Measurements from ENCODE around the gene CASZ1. TPM values are rescaled to one million over a fixed set of nuclear protein-coding genes. Genes with fewer than 3 reads are reported as not detected.

Gene CASZ1
- total RNA-seq, 4 donors from 2014 or later = 39.1 to 215 (median 115) TPM

DNA sequence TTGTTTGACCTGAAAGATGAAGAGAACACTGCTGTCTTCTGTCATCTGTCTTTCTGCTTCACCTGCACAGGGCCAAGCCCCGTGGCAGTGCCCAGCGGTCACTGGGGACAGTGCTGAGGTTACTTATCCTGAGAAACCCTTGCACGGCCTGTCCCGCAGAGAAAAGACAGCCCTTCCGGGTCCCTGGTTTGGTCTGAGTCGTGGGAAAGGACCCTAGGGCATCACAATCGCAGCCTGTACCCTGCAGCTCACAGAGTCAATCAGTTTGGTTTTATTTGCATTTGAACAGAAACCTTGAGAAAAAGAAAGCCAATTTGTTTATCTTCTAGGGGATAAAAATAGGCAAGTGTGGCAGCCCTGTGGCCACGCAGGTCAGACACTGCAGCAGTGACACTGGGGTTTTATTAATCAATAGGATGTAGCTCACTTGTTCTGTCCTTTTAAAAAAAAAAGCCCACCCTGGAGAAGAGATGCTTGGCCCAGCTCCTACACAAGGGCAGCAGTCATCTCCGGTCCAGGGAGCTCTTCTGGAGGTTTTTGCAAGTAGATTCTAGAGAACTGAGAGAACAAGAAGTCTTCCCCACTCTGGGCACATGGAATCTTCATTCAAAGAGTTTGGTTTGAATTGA lies 201.7 kb downstream of the CASZ1 start:
- 89 to 100% methylated on average over 1 to 9 of the region's 9 CpGs for WGBS, 2 donors (ENCODE audit: low coverage in 1 of 2)
- TF ChIP-seq POLR2AphosphoS5 (IDR thresholded peaks at IDR 0.05) (no peak), EP300 (IDR thresholded peaks at IDR 0.05; ENCODE audit: low read depth) (no peak), POLR2A (IDR thresholded peaks at IDR 0.05) (no peak)
- TF ChIP-seq, protein P1, sequence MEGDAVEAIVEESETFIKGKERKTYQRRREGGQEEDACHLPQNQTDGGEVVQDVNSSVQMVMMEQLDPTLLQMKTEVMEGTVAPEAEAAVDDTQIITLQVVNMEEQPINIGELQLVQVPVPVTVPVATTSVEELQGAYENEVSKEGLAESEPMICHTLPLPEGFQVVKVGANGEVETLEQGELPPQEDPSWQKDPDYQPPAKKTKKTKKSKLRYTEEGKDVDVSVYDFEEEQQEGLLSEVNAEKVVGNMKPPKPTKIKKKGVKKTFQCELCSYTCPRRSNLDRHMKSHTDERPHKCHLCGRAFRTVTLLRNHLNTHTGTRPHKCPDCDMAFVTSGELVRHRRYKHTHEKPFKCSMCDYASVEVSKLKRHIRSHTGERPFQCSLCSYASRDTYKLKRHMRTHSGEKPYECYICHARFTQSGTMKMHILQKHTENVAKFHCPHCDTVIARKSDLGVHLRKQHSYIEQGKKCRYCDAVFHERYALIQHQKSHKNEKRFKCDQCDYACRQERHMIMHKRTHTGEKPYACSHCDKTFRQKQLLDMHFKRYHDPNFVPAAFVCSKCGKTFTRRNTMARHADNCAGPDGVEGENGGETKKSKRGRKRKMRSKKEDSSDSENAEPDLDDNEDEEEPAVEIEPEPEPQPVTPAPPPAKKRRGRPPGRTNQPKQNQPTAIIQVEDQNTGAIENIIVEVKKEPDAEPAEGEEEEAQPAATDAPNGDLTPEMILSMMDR (IDR thresholded peaks at IDR 0.05) = no peak
- Histone ChIP-seq H3K27ac (no peak overlapping the region), H3K9me3 (no peaks in the 10 kb centered on the region), H3K4me1 (peaks cover 0 to 4% (median 0%) of the 10 kb centered on the region in 4 donors), H3K4me3 (no peak overlapping the region), H3K27me3 (no peaks in the 10 kb centered on the region), H3K36me3 (no peaks in the 10 kb centered on the region)
- in situ Hi-C loops (cut with MboI; ENCODE audit: low pct_ligation_motif_present in 1 of 4, low pct_unique_long_range_greater_than_20kb in 1 of 4, low sequenced_read_pairs in 3 of 4) = no loop called here
- DNase-seq = no peak
- intact Hi-C loops (cut with DNase I; ENCODE audit: low total_unique reads) = no loop called here

DNA sequence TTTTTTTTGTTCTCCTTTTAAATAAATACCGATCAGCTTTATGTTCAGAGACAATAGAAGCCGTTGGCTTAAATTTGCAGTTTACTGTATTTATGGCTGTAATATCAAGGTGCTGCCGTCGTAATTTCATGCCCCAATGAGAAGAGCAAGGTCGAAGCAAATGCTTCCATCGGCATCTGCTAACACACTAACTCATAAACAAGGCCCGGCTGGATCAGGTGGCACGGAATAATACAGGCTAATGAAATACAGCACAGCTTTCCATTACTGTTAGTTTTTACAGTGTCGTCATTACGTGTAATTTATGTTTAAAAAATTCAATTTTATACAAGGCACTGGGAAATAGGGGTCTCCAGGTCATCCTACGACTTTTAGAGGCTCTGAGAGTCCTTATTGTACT lies 202.7 kb downstream of the CASZ1 start:
- Histone ChIP-seq H3K27ac (no peak overlapping the region), H3K9me3 (no peaks in the 10 kb centered on the region), H3K27me3 (no peaks in the 10 kb centered on the region), H3K36me3 (no peaks in the 10 kb centered on the region), H3K4me3 (no peak overlapping the region), H3K4me1 (peaks cover 0 to 4% (median 0%) of the 10 kb centered on the region in 4 donors)
- in situ Hi-C loops (cut with MboI; ENCODE audit: low pct_ligation_motif_present in 1 of 4, low pct_unique_long_range_greater_than_20kb in 1 of 4, low sequenced_read_pairs in 3 of 4) = no loop called here
- WGBS, 2 donors (ENCODE audit: low coverage in 1 of 2) = 90 to 96% methylated on average over 9 to 11 of the region's 11 CpGs
- DNase-seq = no peak
- intact Hi-C loops (cut with DNase I; ENCODE audit: low total_unique reads) = no loop called here
- no peak for TF ChIP-seq POLR2AphosphoS5 (IDR thresholded peaks at IDR 0.05)
- TF ChIP-seq POLR2A (IDR thresholded peaks at IDR 0.05) = no peak
- TF ChIP-seq EP300 (IDR thresholded peaks at IDR 0.05; ENCODE audit: low read depth) = no peak
- TF ChIP-seq, protein P1 (IDR thresholded peaks at IDR 0.05) = no peak

DNA sequence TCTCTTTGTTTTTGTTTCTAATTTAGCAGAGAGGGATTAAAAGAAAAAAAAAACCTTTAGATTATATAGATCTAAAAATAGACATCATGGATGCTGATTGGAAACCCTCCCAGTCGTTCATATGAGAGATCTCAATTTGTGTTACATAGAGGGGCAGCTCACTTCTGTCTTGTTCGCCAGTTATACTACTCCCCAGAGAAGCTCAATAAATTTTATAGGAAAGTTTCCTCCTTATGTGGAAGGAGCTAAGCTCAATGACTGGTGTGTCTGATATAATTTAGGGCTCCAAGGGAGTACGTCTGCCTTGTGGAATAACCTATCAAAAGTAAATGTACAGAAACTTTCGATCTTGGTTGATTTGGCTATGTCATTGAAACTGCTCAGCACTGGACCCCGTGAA lies 204.1 kb downstream of the CASZ1 start:
- H3K27ac ChIP-seq = peak overlapping the region in 2 of 4 donors; percentile 1 to 35
- no peak overlapping the region for H3K4me3 ChIP-seq
- intact Hi-C loops (cut with DNase I; ENCODE audit: low total_unique reads) = no loop called here
- H3K4me1 ChIP-seq = peaks cover 0 to 4% (median 0%) of the 10 kb centered on the region in 4 donors
- in situ Hi-C loops (cut with MboI; ENCODE audit: low pct_ligation_motif_present in 1 of 4, low pct_unique_long_range_greater_than_20kb in 1 of 4, low sequenced_read_pairs in 3 of 4) = no loop called here
- 59 to 63% methylated on average over 5 of the region's 5 CpGs for WGBS, 2 donors (ENCODE audit: low coverage in 1 of 2)
- no peaks in the 10 kb centered on the region for H3K27me3 ChIP-seq
- no peak for TF ChIP-seq POLR2AphosphoS5 (IDR thresholded peaks at IDR 0.05)
- no peak for TF ChIP-seq EP300 (IDR thresholded peaks at IDR 0.05; ENCODE audit: low read depth)
- TF ChIP-seq, protein P1 (IDR thresholded peaks at IDR 0.05) = no peak
- no peak for TF ChIP-seq POLR2A (IDR thresholded peaks at IDR 0.05)
- no peaks in the 10 kb centered on the region for H3K36me3 ChIP-seq
- no peak for DNase-seq
- H3K9me3 ChIP-seq = no peaks in the 10 kb centered on the region

DNA sequence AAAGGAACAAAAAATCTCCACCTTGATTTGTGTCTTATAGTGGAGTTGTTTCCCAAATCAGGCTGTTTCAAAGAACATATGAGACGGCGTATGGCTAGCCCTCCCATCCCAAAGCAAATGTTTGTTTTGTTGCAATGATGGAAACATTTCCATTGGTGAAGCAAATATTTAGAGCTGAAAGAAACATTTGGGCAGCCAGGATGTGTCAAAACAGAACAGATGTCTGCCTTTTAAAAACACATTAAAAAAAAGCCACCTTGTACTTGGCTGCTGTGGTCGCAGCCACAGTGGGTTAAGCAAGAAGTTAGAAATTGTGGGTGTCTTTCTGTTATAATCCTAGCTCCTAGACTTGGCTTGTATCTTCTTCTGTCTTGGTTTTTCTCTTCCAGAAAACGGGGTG lies 205.4 kb downstream of the CASZ1 start:
- TF ChIP-seq EP300 (IDR thresholded peaks at IDR 0.05; ENCODE audit: low read depth) (no peak), POLR2AphosphoS5 (IDR thresholded peaks at IDR 0.05) (no peak), POLR2A (IDR thresholded peaks at IDR 0.05) (no peak)
- TF ChIP-seq, protein P1 (IDR thresholded peaks at IDR 0.05) = no peak
- H3K27ac ChIP-seq = no peak overlapping the region
- WGBS, 2 donors (ENCODE audit: low coverage in 1 of 2) = 53 to 62% methylated on average over 4 of the region's 4 CpGs

More for the DNA sequence above, 205.4 kb downstream of the CASZ1 start:
- H3K4me1 ChIP-seq = peaks cover 0 to 4% (median 0%) of the 10 kb centered on the region in 4 donors
- no peak for DNase-seq
- no peak overlapping the region for H3K4me3 ChIP-seq
- H3K27me3 ChIP-seq = no peaks in the 10 kb centered on the region
- H3K36me3 ChIP-seq = no peaks in the 10 kb centered on the region
- intact Hi-C loops (cut with DNase I; ENCODE audit: low total_unique reads) (no loop called here), in situ Hi-C loops (cut with MboI; ENCODE audit: low pct_ligation_motif_present in 1 of 4, low pct_unique_long_range_greater_than_20kb in 1 of 4, low sequenced_read_pairs in 3 of 4) (no loop called here)
- no peaks in the 10 kb centered on the region for H3K9me3 ChIP-seq
